ENCODE data around the gene CRYBG3.

DNA sequence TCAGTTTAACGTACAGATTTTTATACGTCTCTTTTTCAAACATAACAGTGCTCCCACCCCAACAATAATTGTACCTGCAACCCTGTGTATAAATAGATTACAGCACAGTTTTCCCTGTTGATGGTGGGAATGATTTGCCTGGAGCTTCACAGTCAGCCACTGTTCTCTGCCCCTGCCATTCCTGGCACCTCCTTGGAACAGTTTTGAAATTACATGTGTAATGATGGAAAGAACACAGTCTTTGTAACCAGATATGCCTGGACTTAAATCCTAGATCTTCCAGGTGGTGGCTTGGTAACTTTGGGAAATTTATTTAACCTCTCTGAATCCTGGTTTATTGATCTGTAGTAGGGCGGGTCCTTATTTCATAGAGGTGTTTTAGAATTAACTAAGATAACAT is 27.0 kb downstream of the CRYBG3 start:
- TF ChIP-seq ZNF274 (IDR thresholded peaks at IDR 0.05; ENCODE audit: low read depth, low read length) = no peak
- TF ChIP-seq YY1 (IDR thresholded peaks at IDR 0.05; ENCODE audit: insufficient read depth, insufficient read length) = no peak

Measured in NT2/D1 (cell line).